Endothelial cell of umbilical vein (primary cell): ENCODE data around the gene RIMBP3C. TPM values are rescaled to one million over a fixed set of nuclear protein-coding genes. Genes with fewer than 3 reads are reported as not detected.

Source experiments
- BruUV-seq: library from RNA; stranded (reverse); fragments of 400-500 nt; replicated peaks from 2 replicates; lab custom pipeline; 2021; lab: Mats Ljungman, UMichigan
- CTCF ChIA-PET: fragments of 300-600, 350-600 bp; sonication (Branson Sonifier 250); formaldehyde crosslinking; loops from one replicate; lab custom pipeline; 2021; ENCODE audit warnings: antibody characterized with exemption, inconsistent platforms; lab: Charles Lee
- POLR2A ChIA-PET: fragments of 300-600, 350-600 bp; sonication (Branson Sonifier 250); formaldehyde crosslinking; loops from one replicate; lab custom pipeline; 2021; ENCODE audit warnings: antibody characterized with exemption, inconsistent platforms; lab: Charles Lee
- DNase-seq: peaks from one replicate; pipeline ENCODE4 v3.0.0-alpha.2; 2011; ENCODE audit warnings: low read depth, low spot score
- FAIRE-seq: peaks from 2 replicates; lab custom pipeline; 2011; peaks lifted over from hg19 to GRCh38; lab: Jason Lieb, UNC
- H2AFZ ChIP-seq: 2 replicates; pipeline ENCODE4 v1.6.0; 2012; ENCODE audit warnings: low read depth, low read length, control low read depth, inconsistent platforms
- H3K27ac ChIP-seq: 2 replicates; pipeline ENCODE4 v1.5.1; 2011; ENCODE audit warnings: low read depth, mild to moderate bottlenecking, control low read depth, low read length, moderate library complexity; ENCODE audit not compliant: insufficient read depth
- H3K27me3 ChIP-seq, 2 experiments: 2 replicates each; pipeline versions ENCODE4 v1.6.0 to v1.6.1; 2011; ENCODE audit warnings: low read length in 2 of 2, mixed read lengths in 1 of 2; ENCODE audit not compliant: control insufficient read depth in 2 of 2, insufficient read depth in 2 of 2
- H3K36me3 ChIP-seq, 2 experiments: 2 replicates in 1 of 2; 3 replicates in 1 of 2; pipeline ENCODE4 v1.5.1; 2011; ENCODE audit warnings: low read length in 2 of 2, mild to moderate bottlenecking in 1 of 2, moderate library complexity in 1 of 2; ENCODE audit not compliant: control insufficient read depth in 2 of 2, insufficient read depth in 2 of 2; ENCODE audit errors: extremely low read depth in 1 of 2
- H3K4me1 ChIP-seq: 3 replicates; pipeline ENCODE4 v1.5.1; 2011; ENCODE audit warnings: mild to moderate bottlenecking, low read length; ENCODE audit not compliant: control insufficient read depth, insufficient read depth; ENCODE audit errors: extremely low read depth
- H3K4me2 ChIP-seq: 2 replicates; pipeline ENCODE4 v1.6.1; 2011; ENCODE audit warnings: low read length, control low read depth, mixed read lengths; ENCODE audit not compliant: insufficient read depth
- H3K4me3 ChIP-seq, 3 experiments: fragments of 200-600 bp in 1 of 3; sonication (generic), shearing (Covaris generic) in 1 of 3; replicated peaks in 1 of 3; 2 replicates each; pipeline ENCODE4 v1.5.1; 2011 to 2016; ENCODE audit warnings: control low read depth in 3 of 3, low read length in 3 of 3, mild to moderate bottlenecking in 2 of 3, inconsistent platforms in 1 of 3, low read depth in 1 of 3, moderate library complexity in 1 of 3; ENCODE audit not compliant: insufficient read depth in 1 of 3
- H3K79me2 ChIP-seq: 2 replicates; pipeline ENCODE4 v1.6.0; 2012; ENCODE audit warnings: low read length, inconsistent platforms; ENCODE audit not compliant: control insufficient read depth, insufficient read depth
- H3K9ac ChIP-seq: replicated peaks from 2 replicates; pipeline ENCODE3; 2011; ENCODE audit warnings: low read length, control low read depth; ENCODE audit not compliant: insufficient read depth; ENCODE audit errors: extremely low read depth
- H3K9me1 ChIP-seq: replicated peaks from 3 replicates; pipeline ENCODE4 v1.6.0; 2011; ENCODE audit warnings: mild to moderate bottlenecking, low read length; ENCODE audit not compliant: control insufficient read depth, insufficient read depth; ENCODE audit errors: extremely low read depth
- H3K9me3 ChIP-seq: replicated peaks from 2 replicates; pipeline ENCODE4 v1.5.1; 2012; ENCODE audit warnings: low read length, inconsistent platforms; ENCODE audit not compliant: control insufficient read depth, insufficient read depth
- H4K20me1 ChIP-seq: replicated peaks from 2 replicates; pipeline ENCODE3; 2011; ENCODE audit warnings: mild to moderate bottlenecking, low read length; ENCODE audit not compliant: control insufficient read depth, insufficient read depth; ENCODE audit errors: extremely low read depth
- CTCF ChIP-seq, 2 donors: IDR thresholded peaks; 1 replicate in 1 of 2; 2 replicates in 1 of 2; pipeline ENCODE4 v1.5.1; 2011; ENCODE audit warnings: low read length in 2 of 2, mild to moderate bottlenecking in 2 of 2, moderate library complexity in 2 of 2, control low read depth in 1 of 2, inconsistent platforms in 1 of 2, low read depth in 1 of 2; ENCODE audit not compliant: insufficient read depth in 1 of 2; ENCODE audit errors: extremely low read depth in 1 of 2
- EZH2 ChIP-seq: IDR thresholded peaks from 2 replicates; pipeline ENCODE4 v1.6.1; 2012; ENCODE audit warnings: borderline replicate concordance, low read depth, mild to moderate bottlenecking, moderate library complexity, low read length, inconsistent platforms; ENCODE audit not compliant: severe bottlenecking
- FOS ChIP-seq: IDR thresholded peaks from 2 replicates; pipeline ENCODE4 v1.6.1; 2011; ENCODE audit warnings: mild to moderate bottlenecking, low read length, moderate library complexity, borderline replicate concordance; ENCODE audit not compliant: insufficient read depth
- GATA2 ChIP-seq: IDR thresholded peaks from 2 replicates; pipeline ENCODE4 v1.7.0; 2011; ENCODE audit warnings: low read depth, mild to moderate bottlenecking, moderate library complexity, mixed read lengths, low read length; ENCODE audit not compliant: insufficient read length, insufficient read depth
- JUN ChIP-seq: IDR thresholded peaks from 2 replicates; pipeline ENCODE4 v1.6.1; 2011; ENCODE audit warnings: borderline replicate concordance, low read depth; ENCODE audit not compliant: insufficient read length, insufficient read depth
- MAX ChIP-seq: IDR thresholded peaks from 2 replicates; pipeline ENCODE4 v1.6.1; 2011; ENCODE audit not compliant: insufficient read depth, insufficient read length
- MYC ChIP-seq: IDR thresholded peaks from one replicate; pipeline ENCODE4 v1.6.1; 2011; ENCODE audit warnings: mild to moderate bottlenecking, low read depth, low read length
- POLR2A ChIP-seq: IDR thresholded peaks from 2 replicates; pipeline ENCODE4 v1.6.1; 2012; ENCODE audit warnings: low read depth, mild to moderate bottlenecking, control low read depth, low read length
- POLR2AphosphoS5 ChIP-seq: IDR thresholded peaks from 2 replicates; pipeline ENCODE4 v1.6.1; 2012; ENCODE audit warnings: low read depth, mild to moderate bottlenecking, control low read depth, low read length, moderate library complexity; ENCODE audit not compliant: insufficient read depth
- dilution Hi-C: fragments of 300-500 bp; cut with MboI; formaldehyde crosslinking; loops from one replicate; pipeline ENCODE4 v1.15.0; 2019; ENCODE audit warnings: low sequenced_read_pairs; ENCODE audit not compliant: extremely low pct_ligation_motif_present
- intact Hi-C: fragments of 100-400 bp; cut with micrococcal nuclease; formaldehyde crosslinking; loops from one replicate; pipeline ENCODE4 v1.10.0; 2022
- polyA plus RNA-seq, 4 experiments: library from polyadenylated mRNA; depleted of rRNA in 3 of 4; stranded (reverse) in 3 of 4; unstranded in 1 of 4; fragments of >200 nt; gene quantifications; 2 replicates each; pipeline versions ENCODE4 v1.2.1 to v1.2.3, GENCODE V29; 2011 to 2012; ENCODE audit warnings: missing spikeins in 1 of 4
- total RNA-seq: library from RNA; stranded (reverse); gene quantifications from 2 replicates; pipeline ENCODE4 v1.2.3, GENCODE V29; 2021

The RIMBP3C gene
- total and polyA plus RNA-seq, 2 donors (not counting 3 experiments of a cell fraction or from before 2014, with no cell fraction given) = 0.04 to 0.09 TPM

GRCh38 chr22:21571679-21572078, 20.4 kb upstream of the RIMBP3C start:
- TF ChIP-seq JUN (no peak), MYC (no peak), POLR2AphosphoS5 (no peak), CTCF (IDR thresholded peaks at IDR 0.05; ENCODE audit: extremely low read depth in 1 of 2, insufficient read depth in 1 of 2, low read depth in 1 of 2, low read length in 2 of 2) (no peak), FOS (no peak), EZH2 (no peak), GATA2 (no peak), MAX (no peak), POLR2A (no peak)
- H4K20me1 ChIP-seq = peaks cover 17% of the 10 kb centered on the region
- no TSS peak for BruUV-seq
- H3K9ac ChIP-seq = no peak overlapping the region
- DNase-seq (no peak), FAIRE-seq (no peak)
- no peaks in the 10 kb centered on the region for H3K9me1 ChIP-seq
- H2AFZ ChIP-seq = no peak overlapping the region
- dilution Hi-C loops = no loop called here
- peaks cover 22% of the 10 kb centered on the region for H3K4me1 ChIP-seq
- ChIA-PET POLR2A (interaction anchor here (0.7 kb wide), 1 partner anchor 396 kb away, joined by 5 read pairs; no protein-coding TSS in a partner anchor), CTCF (interaction anchor here (0.8 to 0.9 kb wide), 2 partner anchors 35 to 58 kb away, joined by 3 to 4 read pairs; partner anchors contain the start of gene YDJC)
- H3K4me2 ChIP-seq = no peak overlapping the region
- peaks cover 90% of the 10 kb centered on the region for H3K79me2 ChIP-seq
- intact Hi-C loops = no loop called here
- H3K27ac ChIP-seq = no peak overlapping the region
- no peak overlapping the region for H3K4me3 ChIP-seq
- no peaks in the 10 kb centered on the region for H3K9me3 ChIP-seq
- peaks cover 0 to 3% of the 10 kb centered on the region in 2 experiments for H3K36me3 ChIP-seq
- H3K27me3 ChIP-seq = peaks cover 0 to 1% of the 10 kb centered on the region in 2 experiments
